ENCODE measurements around the gene SYS1. TPM values are rescaled to one million over a fixed set of nuclear protein-coding genes. Genes with fewer than 3 reads are reported as not detected.

Gene SYS1
- total RNA-seq, 1 donor from 2014 or later: 25.2 TPM

DNA sequence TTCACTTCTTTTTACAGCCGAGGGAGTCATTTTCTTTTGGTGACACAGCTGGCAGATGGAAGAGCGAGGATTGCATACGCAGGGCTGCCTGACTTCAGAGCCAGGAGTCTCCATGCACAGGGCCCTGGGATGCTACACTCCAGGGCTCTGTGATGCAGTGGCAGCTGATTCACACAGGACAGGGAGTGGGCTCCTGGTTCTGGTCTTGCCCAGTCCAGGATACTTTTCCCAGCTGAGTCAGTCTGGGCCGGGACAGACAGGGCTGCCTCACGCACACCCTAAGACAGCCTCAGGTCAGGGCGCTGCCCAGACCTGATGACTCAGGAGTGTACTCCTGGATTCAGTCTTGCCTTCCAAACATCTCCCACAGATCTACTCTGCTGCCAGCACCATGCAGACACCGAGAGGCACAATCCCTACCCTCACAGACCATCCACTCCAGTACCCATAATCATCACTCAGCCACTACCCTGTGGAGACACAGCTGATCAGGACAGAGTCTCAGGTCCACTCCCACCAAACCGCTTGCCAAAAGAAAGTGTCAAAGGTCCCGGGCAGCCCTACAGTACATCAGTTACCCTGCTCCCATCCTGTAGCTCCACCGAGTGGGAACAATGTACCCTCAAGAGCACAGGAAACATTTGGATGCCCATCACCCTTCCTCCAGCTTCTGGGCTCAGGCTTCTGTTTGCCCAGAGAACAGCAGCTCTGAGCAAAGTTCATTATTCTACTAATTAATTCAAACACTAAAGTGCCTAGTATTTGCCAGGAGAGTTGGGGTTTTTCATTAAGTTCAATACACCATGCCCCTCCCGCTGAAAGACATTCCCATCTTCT, 26.2 kb upstream of the SYS1 start:
- FAIRE-seq (no peak), DNase-seq (ENCODE audit: low read depth) (peak; percentile 95)
- no peaks in the 10 kb centered on the region for H3K27me3 ChIP-seq (ENCODE audit: insufficient read depth, low read length)
- TF ChIP-seq, protein P1, sequence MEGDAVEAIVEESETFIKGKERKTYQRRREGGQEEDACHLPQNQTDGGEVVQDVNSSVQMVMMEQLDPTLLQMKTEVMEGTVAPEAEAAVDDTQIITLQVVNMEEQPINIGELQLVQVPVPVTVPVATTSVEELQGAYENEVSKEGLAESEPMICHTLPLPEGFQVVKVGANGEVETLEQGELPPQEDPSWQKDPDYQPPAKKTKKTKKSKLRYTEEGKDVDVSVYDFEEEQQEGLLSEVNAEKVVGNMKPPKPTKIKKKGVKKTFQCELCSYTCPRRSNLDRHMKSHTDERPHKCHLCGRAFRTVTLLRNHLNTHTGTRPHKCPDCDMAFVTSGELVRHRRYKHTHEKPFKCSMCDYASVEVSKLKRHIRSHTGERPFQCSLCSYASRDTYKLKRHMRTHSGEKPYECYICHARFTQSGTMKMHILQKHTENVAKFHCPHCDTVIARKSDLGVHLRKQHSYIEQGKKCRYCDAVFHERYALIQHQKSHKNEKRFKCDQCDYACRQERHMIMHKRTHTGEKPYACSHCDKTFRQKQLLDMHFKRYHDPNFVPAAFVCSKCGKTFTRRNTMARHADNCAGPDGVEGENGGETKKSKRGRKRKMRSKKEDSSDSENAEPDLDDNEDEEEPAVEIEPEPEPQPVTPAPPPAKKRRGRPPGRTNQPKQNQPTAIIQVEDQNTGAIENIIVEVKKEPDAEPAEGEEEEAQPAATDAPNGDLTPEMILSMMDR (IDR thresholded peaks at IDR 0.05; ENCODE audit: insufficient read depth, low read depth, low read length): no peak
- TF ChIP-seq EZH2 (IDR thresholded peaks at IDR 0.05; ENCODE audit: insufficient read depth, low read length): no peak
- peaks cover 50% of the 10 kb centered on the region for H3K4me1 Mint-ChIP-seq (ENCODE audit: low read depth, unreplicated experiment)
- no peak overlapping the region for H2AFZ ChIP-seq (ENCODE audit: low read depth, low read length)
- H3K4me3 Mint-ChIP-seq (ENCODE audit: unreplicated experiment): peak overlapping the region; percentile 55
- no peaks in the 10 kb centered on the region for H3K27me3 Mint-ChIP-seq (ENCODE audit: low read depth, unreplicated experiment)
- H3K36me3 ChIP-seq (ENCODE audit: insufficient read depth, low read length): peaks cover 26% of the 10 kb centered on the region
- H4K20me1 ChIP-seq (ENCODE audit: insufficient read depth, low read length): peaks cover 38% of the 10 kb centered on the region
- H3K4me1 ChIP-seq (ENCODE audit: insufficient read depth, low read length): peaks cover 55% of the 10 kb centered on the region
- H3K9me3 Mint-ChIP-seq (ENCODE audit: unreplicated experiment): no peaks in the 10 kb centered on the region
- H3K9me3 ChIP-seq (ENCODE audit: insufficient read depth, low read depth, low read length): no peaks in the 10 kb centered on the region
- H3K4me3 ChIP-seq (ENCODE audit: insufficient read depth, low read depth, low read length): peak overlapping the region; percentile 28
- H3K79me2 ChIP-seq (ENCODE audit: insufficient read depth, low read length): peaks cover 69% of the 10 kb centered on the region
- peak overlapping the region; percentile 88 for H3K27ac Mint-ChIP-seq (ENCODE audit: unreplicated experiment)
- peak overlapping the region; percentile 81 for H3K4me2 ChIP-seq (ENCODE audit: low read length)
- H3K27ac ChIP-seq (ENCODE audit: low read depth, low read length): peak overlapping the region; percentile 100
- H3K36me3 Mint-ChIP-seq (ENCODE audit: low read depth, unreplicated experiment): peaks cover 7% of the 10 kb centered on the region
- H3K9ac ChIP-seq (ENCODE audit: low read length): peak overlapping the region; percentile 87

DNA sequence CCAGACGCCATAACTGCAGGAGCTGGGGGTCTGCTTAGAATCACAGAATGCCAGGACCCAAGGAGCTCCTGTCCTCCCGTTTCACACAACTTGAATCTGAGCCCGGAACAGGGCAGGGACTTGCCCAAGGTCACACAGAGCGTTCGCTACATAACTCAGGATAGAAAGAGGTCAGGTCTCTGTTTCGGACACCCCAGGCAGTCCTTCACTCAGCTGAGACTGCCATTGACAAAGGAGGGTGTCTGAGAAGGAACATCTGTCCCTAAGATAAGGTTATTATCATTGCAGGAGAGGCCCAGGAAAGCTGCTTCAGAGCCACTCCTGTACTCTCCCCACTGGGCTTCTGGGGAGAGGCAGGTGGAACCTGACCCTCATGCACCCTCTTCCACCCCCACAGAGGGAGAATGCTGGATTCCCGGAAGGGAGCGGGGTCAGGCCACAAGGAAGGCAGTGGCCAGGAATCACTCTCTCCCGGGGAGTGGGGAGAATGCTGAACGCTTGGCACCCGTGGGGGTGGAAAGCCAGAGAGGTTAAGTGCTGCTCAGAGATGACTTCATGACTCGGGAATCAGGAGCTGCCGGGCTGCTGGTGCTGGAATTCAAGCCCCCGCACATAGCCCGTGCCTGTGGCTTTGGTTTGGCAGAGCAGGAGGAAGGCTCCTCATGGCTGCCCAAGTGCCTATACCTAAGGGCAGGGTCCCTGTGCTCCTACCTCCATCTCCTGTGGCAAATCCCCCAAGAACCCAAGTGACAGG, 25.4 kb upstream of the SYS1 start:
- no peaks in the 10 kb centered on the region for H3K27me3 Mint-ChIP-seq (ENCODE audit: low read depth, unreplicated experiment)
- H3K36me3 Mint-ChIP-seq (ENCODE audit: low read depth, unreplicated experiment): peaks cover 7% of the 10 kb centered on the region
- Histone ChIP-seq H3K9me3 (ENCODE audit: insufficient read depth, low read depth, low read length) (no peaks in the 10 kb centered on the region), H3K4me2 (ENCODE audit: low read length) (peak overlapping the region; percentile 81), H3K27me3 (ENCODE audit: insufficient read depth, low read length) (no peaks in the 10 kb centered on the region), H3K36me3 (ENCODE audit: insufficient read depth, low read length) (peaks cover 19% of the 10 kb centered on the region), H3K4me3 (ENCODE audit: insufficient read depth, low read depth, low read length) (peak overlapping the region; percentile 28), H3K4me1 (ENCODE audit: insufficient read depth, low read length) (peaks cover 63% of the 10 kb centered on the region), H3K27ac (ENCODE audit: low read depth, low read length) (peak overlapping the region; percentile 100), H3K9ac (ENCODE audit: low read length) (peak overlapping the region; percentile 87), H4K20me1 (ENCODE audit: insufficient read depth, low read length) (peaks cover 39% of the 10 kb centered on the region), H3K79me2 (ENCODE audit: insufficient read depth, low read length) (peaks cover 77% of the 10 kb centered on the region), H2AFZ (ENCODE audit: low read depth, low read length) (no peak overlapping the region)
- H3K4me3 Mint-ChIP-seq (ENCODE audit: unreplicated experiment): peak overlapping the region; percentile 14
- DNase-seq (ENCODE audit: low read depth): peak; percentile 96
- peaks cover 58% of the 10 kb centered on the region for H3K4me1 Mint-ChIP-seq (ENCODE audit: low read depth, unreplicated experiment)
- peak overlapping the region; percentile 88 for H3K27ac Mint-ChIP-seq (ENCODE audit: unreplicated experiment)
- TF ChIP-seq EZH2 (IDR thresholded peaks at IDR 0.05; ENCODE audit: insufficient read depth, low read length): no peak
- TF ChIP-seq, protein P1 (IDR thresholded peaks at IDR 0.05; ENCODE audit: insufficient read depth, low read depth, low read length): no peak
- FAIRE-seq: no peak
- no peaks in the 10 kb centered on the region for H3K9me3 Mint-ChIP-seq (ENCODE audit: unreplicated experiment)
